OCI-LY7 (cell line): ENCODE data around the gene BRSK2. TPM values are rescaled to one million over a fixed set of nuclear protein-coding genes. Genes with fewer than 3 reads are reported as not detected.

Experiments
- BruUV-seq: library from RNA; stranded (reverse); fragments of 400-500 nt; replicated peaks from 2 replicates; lab custom pipeline; 2021; lab: Mats Ljungman, UMichigan
- CTCF ChIA-PET: fragments of 300-600 bp; sonication (Branson Sonifier 250); formaldehyde crosslinking; loops from one replicate; lab custom pipeline; 2022; ENCODE audit warnings: antibody characterized with exemption; ENCODE audit not compliant: unreplicated experiment; lab: Charles Lee
- POLR2A ChIA-PET: fragments of 300-600 bp; sonication (Branson Sonifier 250); formaldehyde crosslinking; loops from one replicate; lab custom pipeline; 2022; ENCODE audit warnings: antibody characterized with exemption; lab: Charles Lee
- DNase-seq: peaks from one replicate; pipeline ENCODE4 v3.0.0-alpha.2; 2015; ENCODE audit warnings: low spot score
- H2AFZ ChIP-seq: fragments of 200-600 bp; sonication (generic), shearing (Covaris generic); 2 replicates; pipeline ENCODE4 v1.6.1; 2014; ENCODE audit warnings: mild to moderate bottlenecking, antibody characterized with exemption, low read length, moderate library complexity
- H3K27ac ChIP-seq: fragments of 200-600 bp; sonication (generic); 2 replicates; pipeline ENCODE4 v1.5.1; 2014; ENCODE audit warnings: mixed run types, low read depth, mild to moderate bottlenecking, moderate library complexity, low read length, inconsistent platforms; ENCODE audit not compliant: poor library complexity, severe bottlenecking
- H3K36me3 ChIP-seq: fragments of 200-600 bp; sonication (generic); 2 replicates; pipeline ENCODE4 v1.6.1; 2014; ENCODE audit warnings: mild to moderate bottlenecking, antibody characterized with exemption, low read length, moderate library complexity, mixed read lengths; ENCODE audit not compliant: insufficient read depth
- H3K4me1 ChIP-seq: fragments of 200-600 bp; sonication (generic); 2 replicates; pipeline ENCODE4 v1.5.1; 2014; ENCODE audit warnings: mild to moderate bottlenecking, low read length; ENCODE audit not compliant: insufficient read depth, poor library complexity, severe bottlenecking
- H3K4me2 ChIP-seq: fragments of 200-600 bp; sonication (generic); 2 replicates; pipeline ENCODE4 v1.6.1; 2014; ENCODE audit warnings: mild to moderate bottlenecking, low read length
- H3K4me3 ChIP-seq: fragments of 200-600 bp; sonication (generic); 2 replicates; pipeline ENCODE4 v1.5.1; 2014; ENCODE audit warnings: mild to moderate bottlenecking, low read depth, low read length; ENCODE audit not compliant: poor library complexity, severe bottlenecking
- H3K79me2 ChIP-seq: fragments of 200-600 bp; sonication (generic); 2 replicates; pipeline ENCODE4 v1.6.1; 2016; ENCODE audit warnings: low read depth, mild to moderate bottlenecking, low read length, moderate library complexity, mixed read lengths; ENCODE audit not compliant: insufficient read depth
- H3K9me2 ChIP-seq: fragments of 200-600 bp; sonication (generic); 2 replicates; pipeline ENCODE4 v1.6.1; 2016; ENCODE audit warnings: mild to moderate bottlenecking, low read length, mixed read lengths; ENCODE audit not compliant: insufficient read depth
- H3K9me3 ChIP-seq: fragments of 200-600 bp; sonication (generic); 2 replicates; pipeline ENCODE4 v1.6.1; 2014; ENCODE audit warnings: mild to moderate bottlenecking, mixed run types, low read length, mixed read lengths
- H4K20me1 ChIP-seq: fragments of 200-600 bp; sonication (generic); 2 replicates; pipeline ENCODE4 v1.6.1; 2014; ENCODE audit warnings: mild to moderate bottlenecking, antibody characterized with exemption, low read length, moderate library complexity, mixed read lengths; ENCODE audit not compliant: insufficient read depth
- CTCF ChIP-seq: fragments of 200-600 bp; sonication (generic); conservative IDR thresholded peaks from 2 replicates; pipeline ENCODE4 v1.5.1; 2014; ENCODE audit warnings: mild to moderate bottlenecking, antibody characterized with exemption, low read length, moderate library complexity, mixed read lengths
- EZH2phosphoT487 ChIP-seq: fragments of 200-600 bp; sonication (generic); IDR thresholded peaks from 2 replicates; pipeline ENCODE4 v1.6.1; 2018; ENCODE audit warnings: low read depth, borderline replicate concordance, mild to moderate bottlenecking, mixed run types, antibody characterized with exemption, low read length, moderate library complexity, mixed read lengths
- intact Hi-C: fragments of 100-400 bp; cut with micrococcal nuclease; formaldehyde crosslinking; loops from one replicate; pipeline ENCODE4 v1.10.0; 2022; ENCODE audit not compliant: unreplicated experiment
- total RNA-seq, 2 experiments: library from RNA; depleted of rRNA in 1 of 2; stranded (reverse); fragments of >200 nt in 1 of 2; shearing (Covaris generic) in 1 of 2; gene quantifications; 2 replicates each; pipeline ENCODE4 v1.2.3, GENCODE V29; 2014 to 2022

Gene BRSK2
- total RNA-seq, 2 experiments from 2014 or later = not detected

- Histone ChIP-seq H3K9me2 (no peaks in the 10 kb centered on the region), H3K4me3 (no peak overlapping the region), H3K79me2 (no peaks in the 10 kb centered on the region), H3K27ac (no peak overlapping the region), H3K4me2 (no peak overlapping the region), H4K20me1 (no peaks in the 10 kb centered on the region), H3K36me3 (no peaks in the 10 kb centered on the region), H2AFZ (no peak overlapping the region), H3K9me3 (no peaks in the 10 kb centered on the region), H3K4me1 (no peaks in the 10 kb centered on the region)
- no peak for DNase-seq
- BruUV-seq = no TSS peak
- CTCF ChIA-PET = no interaction called here
- no peak for TF ChIP-seq CTCF
- TF ChIP-seq EZH2phosphoT487 = no peak
- intact Hi-C loops = no loop called here
- POLR2A ChIA-PET = no interaction called here
Observed at GRCh38 chr11:1406571-1407485, 17.1 kb downstream of the BRSK2 start.

- H2AFZ ChIP-seq = no peak overlapping the region
- ChIA-PET POLR2A (no interaction called here), CTCF (interaction anchor here (0.5 kb wide), 1 partner anchor 290 kb away, joined by 4 read pairs; no protein-coding TSS in a partner anchor)
- no peaks in the 10 kb centered on the region for H4K20me1 ChIP-seq
- no peaks in the 10 kb centered on the region for H3K9me2 ChIP-seq
- no peaks in the 10 kb centered on the region for H3K9me3 ChIP-seq
- TF ChIP-seq EZH2phosphoT487 = no peak
- TF ChIP-seq CTCF = no peak
- no peaks in the 10 kb centered on the region for H3K4me1 ChIP-seq
- H3K27ac ChIP-seq = no peak overlapping the region
- no peaks in the 10 kb centered on the region for H3K79me2 ChIP-seq
- no TSS peak for BruUV-seq
- H3K4me3 ChIP-seq = no peak overlapping the region
- no peaks in the 10 kb centered on the region for H3K36me3 ChIP-seq
- intact Hi-C loops = no loop called here
- no peak overlapping the region for H3K4me2 ChIP-seq
- DNase-seq = no peak
Observed at GRCh38 chr11:1407668-1408067, 17.9 kb downstream of the BRSK2 start.

GRCh38 chr11:1408346-1408745, 18.6 kb downstream of the BRSK2 start:
- Histone ChIP-seq H3K4me1 (no peaks in the 10 kb centered on the region), H4K20me1 (no peaks in the 10 kb centered on the region), H2AFZ (no peak overlapping the region), H3K9me2 (no peaks in the 10 kb centered on the region), H3K79me2 (no peaks in the 10 kb centered on the region), H3K4me3 (no peak overlapping the region), H3K36me3 (no peaks in the 10 kb centered on the region), H3K9me3 (no peaks in the 10 kb centered on the region), H3K4me2 (no peak overlapping the region), H3K27ac (no peak overlapping the region)
- intact Hi-C loops = no loop called here
- no peak for TF ChIP-seq EZH2phosphoT487
- TF ChIP-seq CTCF = no peak
- CTCF ChIA-PET = no interaction called here
- no peak for DNase-seq
- no TSS peak for BruUV-seq
- POLR2A ChIA-PET = no interaction called here
